ENCODE results near the gene OR52E8. TPM values are rescaled to one million over a fixed set of nuclear protein-coding genes. Genes with fewer than 3 reads are reported as not detected.

Gene OR52E8
- total RNA-seq, 2 experiments from 2014 or later = not detected

GRCh38 chr11:5865826-5866225, 8.3 kb upstream of the OR52E8 start:
- Histone ChIP-seq H2AFZ (ENCODE audit: low read length) (no peak overlapping the region), H3K4me2 (ENCODE audit: low read length) (no peak overlapping the region), H3K79me2 (ENCODE audit: insufficient read depth, low read depth, low read length) (no peaks in the 10 kb centered on the region), H3K4me1 (ENCODE audit: insufficient read depth, low read length, poor library complexity, severe bottlenecking) (no peaks in the 10 kb centered on the region), H3K9me3 (ENCODE audit: low read length) (no peaks in the 10 kb centered on the region), H3K27ac (ENCODE audit: low read depth, low read length, poor library complexity, severe bottlenecking) (no peak overlapping the region), H3K9me2 (ENCODE audit: insufficient read depth, low read length) (no peaks in the 10 kb centered on the region), H3K36me3 (ENCODE audit: insufficient read depth, low read length) (no peaks in the 10 kb centered on the region), H3K4me3 (ENCODE audit: low read depth, low read length, poor library complexity, severe bottlenecking) (no peak overlapping the region), H4K20me1 (ENCODE audit: insufficient read depth, low read length) (no peaks in the 10 kb centered on the region)
- ChIA-PET POLR2A (no interaction called here), CTCF (ENCODE audit: unreplicated experiment) (no interaction called here)
- TF ChIP-seq CTCF (conservative IDR thresholded peaks at IDR 0.05; ENCODE audit: low read length) (no peak), EZH2phosphoT487 (IDR thresholded peaks at IDR 0.05; ENCODE audit: borderline replicate concordance, low read depth, low read length) (no peak)
- BruUV-seq (replicated peaks) = no TSS peak
- intact Hi-C loops (cut with micrococcal nuclease; ENCODE audit: unreplicated experiment) = no loop called here
- DNase-seq (ENCODE audit: low spot score) = no peak

- Histone ChIP-seq H3K4me3 (ENCODE audit: low read depth, low read length, poor library complexity, severe bottlenecking) (no peak overlapping the region), H3K9me3 (ENCODE audit: low read length) (peaks cover 10% of the 10 kb centered on the region; the same call in 1 of the 2 replicates), H3K36me3 (ENCODE audit: insufficient read depth, low read length) (no peaks in the 10 kb centered on the region), H3K27ac (ENCODE audit: low read depth, low read length, poor library complexity, severe bottlenecking) (no peak overlapping the region), H3K79me2 (ENCODE audit: insufficient read depth, low read depth, low read length) (no peaks in the 10 kb centered on the region), H3K4me1 (ENCODE audit: insufficient read depth, low read length, poor library complexity, severe bottlenecking) (no peaks in the 10 kb centered on the region), H4K20me1 (ENCODE audit: insufficient read depth, low read length) (no peaks in the 10 kb centered on the region), H2AFZ (ENCODE audit: low read length) (no peak overlapping the region), H3K9me2 (ENCODE audit: insufficient read depth, low read length) (no peaks in the 10 kb centered on the region), H3K4me2 (ENCODE audit: low read length) (no peak overlapping the region)
- ChIA-PET CTCF (ENCODE audit: unreplicated experiment) (no interaction called here), POLR2A (no interaction called here)
- no peak for TF ChIP-seq CTCF (conservative IDR thresholded peaks at IDR 0.05; ENCODE audit: low read length)
- no peak for TF ChIP-seq EZH2phosphoT487 (IDR thresholded peaks at IDR 0.05; ENCODE audit: borderline replicate concordance, low read depth, low read length)
- intact Hi-C loops (cut with micrococcal nuclease; ENCODE audit: unreplicated experiment) = no loop called here
- no peak for DNase-seq (ENCODE audit: low spot score)
- no TSS peak for BruUV-seq (replicated peaks)
Observed at GRCh38 chr11:5851002-5851401, 6.5 kb downstream of the OR52E8 start.

GRCh38 chr11:5847711-5848110, 9.8 kb downstream of the OR52E8 start:
- no peak overlapping the region for H3K27ac ChIP-seq (ENCODE audit: low read depth, low read length, poor library complexity, severe bottlenecking)
- POLR2A ChIA-PET = interaction anchor here (0.8 kb wide), 1 partner anchor 43 kb away, joined by 3 read pairs; no protein-coding TSS in a partner anchor
- H3K4me2 ChIP-seq (ENCODE audit: low read length) = no peak overlapping the region
- no peaks in the 10 kb centered on the region for H4K20me1 ChIP-seq (ENCODE audit: insufficient read depth, low read length)
- H2AFZ ChIP-seq (ENCODE audit: low read length) = no peak overlapping the region
- intact Hi-C loops (cut with micrococcal nuclease; ENCODE audit: unreplicated experiment) = no loop called here
- DNase-seq (ENCODE audit: low spot score) = no peak
- H3K79me2 ChIP-seq (ENCODE audit: insufficient read depth, low read depth, low read length) = no peaks in the 10 kb centered on the region
- no peaks in the 10 kb centered on the region for H3K36me3 ChIP-seq (ENCODE audit: insufficient read depth, low read length)
- no peak overlapping the region for H3K4me3 ChIP-seq (ENCODE audit: low read depth, low read length, poor library complexity, severe bottlenecking)
- no TSS peak for BruUV-seq (replicated peaks)
- H3K9me3 ChIP-seq (ENCODE audit: low read length) = no peaks in the 10 kb centered on the region
- no peaks in the 10 kb centered on the region for H3K9me2 ChIP-seq (ENCODE audit: insufficient read depth, low read length)
- no peaks in the 10 kb centered on the region for H3K4me1 ChIP-seq (ENCODE audit: insufficient read depth, low read length, poor library complexity, severe bottlenecking)
- no peak for TF ChIP-seq EZH2phosphoT487 (IDR thresholded peaks at IDR 0.05; ENCODE audit: borderline replicate concordance, low read depth, low read length)
- TF ChIP-seq CTCF (conservative IDR thresholded peaks at IDR 0.05; ENCODE audit: low read length) = no peak
- CTCF ChIA-PET (ENCODE audit: unreplicated experiment) = no interaction called here

All from OCI-LY7 (cell line).